Right renal pelvis (tissue), 4 donors: ENCODE data around the gene PTPN6. TPM values are rescaled to one million over a fixed set of nuclear protein-coding genes. Genes with fewer than 3 reads are reported as not detected.

Experiments
- DNase-seq, 4 donors: peaks; one replicate each; pipeline ENCODE4 v3.0.0-alpha.2; 2013; ENCODE audit warnings: low read depth in 4 of 4, low spot score in 3 of 4, missing footprints in 1 of 4
- polyA plus RNA-seq, 4 donors: library from polyadenylated mRNA; unstranded; fragments of 120-200 nt; gene quantifications; one replicate each; pipeline ENCODE4 v1.2.1, GENCODE V29; 2013; ENCODE audit not compliant: insufficient read length in 4 of 4

The PTPN6 gene
- polyA plus RNA-seq, 4 donors = 19.1 to 22.4 (median 20.9) TPM

GRCh38 chr12:6938353-6939190 is 12.6 kb upstream of the PTPN6 start:
- no peak for DNase-seq

- no peak for DNase-seq
Observed at GRCh38 chr12:6939191-6939540, 12.0 kb upstream of the PTPN6 start.

GRCh38 chr12:6941267-6941666 is 9.9 kb upstream of the PTPN6 start:
- DNase-seq = no peak

GRCh38 chr12:6941782-6942181 is 9.4 kb upstream of the PTPN6 start:
- no peak for DNase-seq

GRCh38 chr12:6942331-6942665 is 8.9 kb upstream of the PTPN6 start:
- no peak for DNase-seq

GRCh38 chr12:6943389-6943721 is 7.8 kb upstream of the PTPN6 start:
- peak in 3 of 4 donors; percentile 80 to 85 (median 83) for DNase-seq

- peak in 2 of 4 donors; percentile 81 to 83 for DNase-seq
Observed at GRCh38 chr12:6943722-6944380, 7.3 kb upstream of the PTPN6 start, which contains the start of the genes C12orf57 and RNU7-1. TSS of gene C12orf57 (plus strand) at chr12:6944022. CDS start at chr12:6944122, 100 bp downstream. TSS of gene RNU7-1 (plus strand) at chr12:6943816.

- DNase-seq = peak in 3 of 4 donors; percentile 81 to 88 (median 87)
Observed at GRCh38 chr12:6944381-6945186, 6.6 kb upstream of the PTPN6 start.

- DNase-seq = no peak
Observed at GRCh38 chr12:6945613-6946012, 5.5 kb upstream of the PTPN6 start.

GRCh38 chr12:6946033-6946919 is 4.9 kb upstream of the PTPN6 start:
- peak in 1 of 4 donors; percentile 80 for DNase-seq

- no peak for DNase-seq
Observed at GRCh38 chr12:6946920-6947374, 4.2 kb upstream of the PTPN6 start.

- no peak for DNase-seq
Observed at GRCh38 chr12:6947615-6948014, 3.5 kb upstream of the PTPN6 start.

- DNase-seq = no peak
Observed at GRCh38 chr12:6948873-6949594, 2.1 kb upstream of the PTPN6 start.

GRCh38 chr12:6950401-6950801 is 755 bp upstream of the PTPN6 start:
- DNase-seq = no peak

- no peak for DNase-seq
Observed at GRCh38 chr12:6951551-6952120, 480 bp downstream of the PTPN6 start.

GRCh38 chr12:6952121-6952862 is 1.1 kb downstream of the PTPN6 start:
- no peak for DNase-seq

GRCh38 chr12:6952863-6953441 is 1.8 kb downstream of the PTPN6 start:
- DNase-seq = no peak
